SKM-1 treated with dmso at 0.1 percent for 144 hours (cell line): ENCODE measurements around the gene BABAM2.
A peak's percentile ranks its signal among the peaks of the same experiment; 100 is the strongest.

Experiments
- DNase-seq: peaks from one replicate; lab custom pipeline; 2025; ENCODE audit not compliant: unreplicated experiment; lab: John Stamatoyannopoulos, UW

The BABAM2 gene

GRCh38 chr2:28153851-28154250 lies 263.3 kb downstream of the BABAM2 start:
- DNase-seq, result no peak

GRCh38 chr2:28155086-28155485 lies 264.6 kb downstream of the BABAM2 start:
- no peak for DNase-seq

GRCh38 chr2:28155627-28156026 lies 265.1 kb downstream of the BABAM2 start:
- DNase-seq, result peak; percentile 13

GRCh38 chr2:28158791-28159190 lies 268.3 kb downstream of the BABAM2 start:
- no peak for DNase-seq

DNA sequence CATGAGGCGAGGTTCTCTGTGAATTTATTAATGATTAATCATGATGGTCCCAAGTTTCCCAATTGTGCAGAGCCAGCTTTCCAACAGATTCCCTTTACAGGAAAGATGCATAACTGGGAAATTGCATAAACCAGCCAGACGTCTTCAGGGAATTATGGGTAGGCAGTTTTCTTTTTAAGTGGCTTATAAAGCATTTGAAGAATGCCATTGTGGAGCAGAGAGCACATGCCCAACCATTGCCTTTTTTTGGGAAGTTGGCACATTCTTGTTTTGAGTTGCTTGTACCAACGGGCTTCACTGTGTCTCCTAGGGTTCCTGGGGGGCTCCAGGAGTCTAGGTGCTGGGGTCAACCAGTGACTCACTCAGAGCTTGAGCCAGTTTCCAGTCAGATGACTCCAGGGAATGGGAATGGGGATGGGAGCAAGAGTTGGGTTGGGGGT lies 270.5 kb downstream of the BABAM2 start:
- DNase-seq, result no peak

GRCh38 chr2:28161466-28161865 lies 270.9 kb downstream of the BABAM2 start:
- no peak for DNase-seq

- DNase-seq, result no peak
Observed at GRCh38 chr2:28162564-28162963, 272.0 kb downstream of the BABAM2 start.

DNA sequence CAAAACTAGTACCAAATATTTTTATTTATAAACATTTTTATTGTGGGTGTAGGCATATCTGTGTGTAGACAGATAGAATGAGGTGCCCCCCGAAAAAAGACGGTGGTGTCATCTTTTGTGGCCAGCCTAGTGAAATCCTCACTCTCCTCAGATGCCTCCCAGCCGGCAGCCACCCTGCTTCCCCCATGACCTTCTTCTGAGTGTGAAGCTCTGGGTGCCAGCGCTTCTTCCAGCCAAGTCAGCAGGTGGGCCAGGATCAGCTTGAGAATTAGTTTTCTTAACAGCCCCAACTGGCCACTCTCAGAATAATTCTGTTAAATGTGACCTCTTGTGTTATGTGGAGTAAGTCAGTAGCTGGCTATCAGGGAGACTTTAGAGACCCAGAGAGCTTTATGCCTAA lies 272.5 kb downstream of the BABAM2 start:
- DNase-seq, result no peak

DNA sequence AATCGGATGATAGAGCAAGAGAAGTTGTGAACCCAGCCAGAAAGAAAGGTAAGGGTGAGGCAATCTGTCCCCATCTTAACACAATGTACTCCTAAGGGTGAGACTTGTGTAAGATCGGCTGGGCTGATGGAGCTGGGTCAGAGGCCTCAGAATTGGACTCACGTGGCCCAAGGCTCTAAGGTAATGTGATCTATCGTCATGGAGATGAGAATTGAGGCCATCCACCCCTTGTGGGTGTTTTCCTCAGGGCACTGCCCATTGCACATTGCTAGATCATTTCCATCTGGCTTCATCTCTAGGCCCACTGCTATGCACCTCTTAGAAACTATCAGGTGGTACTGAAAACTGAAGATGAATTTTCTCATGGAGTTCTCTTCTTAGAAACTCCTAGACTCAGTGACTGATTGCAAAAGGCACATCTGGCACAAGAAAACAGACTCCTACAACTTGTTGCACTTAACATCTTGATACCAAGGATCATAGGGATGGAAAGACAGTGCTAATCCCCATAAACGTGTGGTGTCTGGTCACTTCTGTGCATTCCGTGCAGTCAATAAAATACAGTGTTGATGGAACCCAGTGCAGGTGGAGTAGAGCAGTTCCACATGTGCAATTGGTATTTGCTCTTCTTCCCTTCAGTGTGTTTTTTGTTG lies 273.2 kb downstream of the BABAM2 start:
- DNase-seq, result no peak

DNA sequence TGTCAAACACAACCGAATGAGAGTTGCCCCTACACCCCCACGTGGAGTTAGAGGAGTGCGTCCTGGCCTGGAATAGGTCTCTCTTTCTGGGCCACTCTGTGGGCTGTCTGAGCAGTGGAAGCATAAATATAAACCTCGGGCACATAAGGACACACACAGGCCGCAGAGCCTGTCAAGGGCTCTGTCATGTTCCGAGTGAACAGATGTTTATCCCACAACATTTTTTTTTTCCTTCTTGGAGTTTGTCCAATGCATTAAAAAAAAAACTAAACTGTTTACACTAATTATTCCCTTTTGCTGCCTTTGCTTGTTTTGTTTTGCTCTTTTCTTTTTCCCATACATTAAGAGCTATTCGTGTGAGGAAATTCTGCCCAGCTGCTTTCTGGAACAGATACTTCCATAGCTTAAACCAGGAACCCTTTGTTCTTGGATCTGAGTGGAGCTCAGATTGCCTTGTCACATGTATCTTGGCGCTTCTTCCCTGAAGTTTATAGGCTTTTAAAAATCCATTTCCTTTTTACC lies 273.8 kb downstream of the BABAM2 start:
- DNase-seq, result no peak

GRCh38 chr2:28165087-28165635 lies 274.6 kb downstream of the BABAM2 start:
- DNase-seq, result no peak

GRCh38 chr2:28166956-28167355 lies 276.4 kb downstream of the BABAM2 start:
- DNase-seq, result no peak

- no peak for DNase-seq
Observed at GRCh38 chr2:28168376-28168775, 277.8 kb downstream of the BABAM2 start.

GRCh38 chr2:28169492-28169891 lies 279.0 kb downstream of the BABAM2 start:
- DNase-seq, result no peak

- no peak for DNase-seq
Observed at GRCh38 chr2:28172114-28172898, 281.8 kb downstream of the BABAM2 start.

DNA sequence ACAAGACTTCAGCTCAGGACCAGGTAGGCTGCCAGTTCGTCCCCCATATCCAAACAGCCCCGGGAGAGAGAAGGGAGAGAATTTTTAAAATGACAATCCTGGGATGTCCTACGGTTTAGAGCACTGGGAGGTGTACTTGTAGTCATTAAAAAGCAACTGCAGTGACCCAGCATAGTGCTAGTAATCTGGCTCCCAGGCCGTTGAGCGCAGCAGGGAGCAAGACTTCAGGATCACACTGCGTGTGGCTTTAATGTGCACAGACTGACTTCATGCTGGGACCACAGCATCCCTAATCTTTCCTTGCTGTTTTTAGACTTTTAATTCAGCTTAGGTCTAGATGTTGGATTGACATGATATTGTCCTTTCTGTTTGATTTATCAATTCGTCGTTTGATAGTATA lies 282.8 kb downstream of the BABAM2 start:
- DNase-seq, result no peak

- no peak for DNase-seq
Observed at GRCh38 chr2:28174211-28174610, 283.7 kb downstream of the BABAM2 start.

- no peak for DNase-seq
Observed at GRCh38 chr2:28175028-28175427, 284.5 kb downstream of the BABAM2 start.

- DNase-seq, result no peak
Observed at GRCh38 chr2:28178946-28179345, 288.4 kb downstream of the BABAM2 start.

DNA sequence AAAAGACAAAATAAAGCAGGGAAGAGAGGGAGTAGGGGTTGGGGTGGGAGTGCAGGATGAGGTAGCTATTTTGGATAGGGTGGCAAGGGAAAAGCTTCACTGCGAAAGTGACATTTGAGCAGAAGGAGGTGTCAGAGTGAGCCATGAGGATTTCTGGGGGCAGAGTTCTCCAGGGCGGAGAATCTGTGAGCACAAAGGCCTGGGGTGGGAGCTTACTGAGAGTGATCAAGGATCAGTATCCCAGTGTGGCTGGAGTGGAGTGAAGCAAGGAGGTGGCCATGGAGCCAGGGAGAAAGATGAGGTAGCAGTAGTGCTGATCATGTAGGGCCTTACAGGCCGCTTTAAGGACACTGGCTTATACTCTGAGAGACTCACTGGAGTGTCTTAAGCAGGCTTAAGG lies 291.3 kb downstream of the BABAM2 start:
- no peak for DNase-seq

GRCh38 chr2:28182348-28182747 lies 291.8 kb downstream of the BABAM2 start:
- no peak for DNase-seq

GRCh38 chr2:28185153-28185552 lies 294.6 kb downstream of the BABAM2 start:
- no peak for DNase-seq
